ENCODE data around the gene OBSL1.

DNA sequence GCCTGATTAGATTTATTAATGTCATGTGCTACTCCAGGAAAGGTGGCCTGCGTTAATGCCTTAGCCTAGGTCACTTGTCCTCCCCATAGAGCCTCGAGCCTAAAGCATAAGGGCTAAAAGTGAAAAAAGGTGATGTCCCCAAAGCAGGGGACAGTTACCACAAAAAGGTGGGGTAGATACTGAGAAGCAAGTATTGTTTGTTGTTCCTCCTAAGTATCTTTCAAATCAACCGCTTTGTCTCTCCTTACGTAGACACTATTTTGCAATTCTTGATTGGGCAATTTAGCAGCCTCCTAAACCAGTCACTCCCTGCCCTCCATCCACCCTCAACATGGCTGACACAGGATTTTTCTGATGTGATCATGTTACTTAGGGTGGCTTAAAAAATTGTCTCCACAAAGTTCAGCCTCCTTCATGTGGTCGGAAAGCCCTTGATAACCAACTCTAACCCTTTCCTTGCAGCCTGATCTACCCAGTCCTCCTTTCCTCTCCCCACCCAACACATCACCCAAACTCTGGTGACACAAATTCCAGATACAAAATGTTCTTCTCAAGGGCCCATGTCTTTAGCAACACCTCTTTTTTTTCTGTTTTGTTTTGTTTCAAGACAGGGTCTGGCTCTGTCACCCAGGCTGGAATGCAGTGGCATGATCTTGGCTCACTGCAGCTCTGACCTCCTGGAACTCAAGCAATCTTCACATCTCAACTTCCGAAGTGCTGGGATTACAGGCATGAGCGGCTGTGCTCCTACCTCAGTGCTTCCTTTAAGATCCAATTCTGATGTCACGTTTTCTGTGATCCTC lies 7.7 kb upstream of the OBSL1 start:
- TF ChIP-seq SUZ12 (IDR thresholded peaks at IDR 0.05; ENCODE audit: extremely low read depth, insufficient read depth, insufficient read length): no peak
- TF ChIP-seq YY1 (IDR thresholded peaks at IDR 0.05; ENCODE audit: insufficient read depth, insufficient read length): no peak
- no peak for TF ChIP-seq ZNF274 (IDR thresholded peaks at IDR 0.05; ENCODE audit: low read depth, low read length)
